GM21576 (cell line): ENCODE results near the gene SLC25A26.

Experiments used
- ATAC-seq: cut with Tn5 transposase; IDR thresholded peaks from one replicate; pipeline ENCODE4 v1.9.1; 2021; ENCODE audit warnings: mild to moderate bottlenecking, moderate library complexity; ENCODE audit not compliant: unreplicated experiment

Gene SLC25A26

GRCh38 chr3:66314455-66314854, 93.7 kb downstream of the SLC25A26 start:
- no peak for ATAC-seq

DNA sequence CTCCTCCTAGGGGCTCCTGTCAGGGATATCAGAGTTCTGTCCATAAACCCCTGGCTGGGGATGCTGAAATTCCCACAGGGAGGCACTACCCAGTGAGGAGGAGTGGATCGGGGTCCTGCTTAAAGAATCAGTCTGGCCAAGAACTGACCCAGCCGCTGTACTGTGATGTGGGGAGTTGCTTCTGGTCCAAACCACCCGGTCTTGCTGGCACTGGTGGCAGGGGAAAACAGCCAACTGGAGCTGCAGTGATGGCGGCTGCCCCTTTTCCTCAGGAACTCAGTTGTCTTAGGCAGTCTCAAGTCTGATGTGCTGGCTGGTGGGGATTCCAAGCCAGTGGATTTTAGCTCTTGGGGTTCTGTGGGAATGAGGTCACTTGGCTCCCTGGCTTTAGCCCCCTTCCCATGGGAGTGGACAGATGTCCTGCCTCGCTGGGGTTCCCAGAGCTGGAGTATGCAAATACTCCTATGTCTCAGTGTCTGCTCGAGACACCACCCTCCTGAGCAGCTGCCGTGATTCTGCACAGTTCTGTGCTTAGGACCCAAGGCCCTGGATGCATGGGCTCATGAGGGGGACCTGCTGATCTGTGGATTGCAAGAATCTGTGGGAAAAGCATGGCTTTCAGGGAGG, 97.1 kb downstream of the SLC25A26 start:
- no peak for ATAC-seq

GRCh38 chr3:66320390-66320789, 99.6 kb downstream of the SLC25A26 start:
- no peak for ATAC-seq

- no peak for ATAC-seq
Observed at GRCh38 chr3:66322436-66322835, 101.6 kb downstream of the SLC25A26 start.

DNA sequence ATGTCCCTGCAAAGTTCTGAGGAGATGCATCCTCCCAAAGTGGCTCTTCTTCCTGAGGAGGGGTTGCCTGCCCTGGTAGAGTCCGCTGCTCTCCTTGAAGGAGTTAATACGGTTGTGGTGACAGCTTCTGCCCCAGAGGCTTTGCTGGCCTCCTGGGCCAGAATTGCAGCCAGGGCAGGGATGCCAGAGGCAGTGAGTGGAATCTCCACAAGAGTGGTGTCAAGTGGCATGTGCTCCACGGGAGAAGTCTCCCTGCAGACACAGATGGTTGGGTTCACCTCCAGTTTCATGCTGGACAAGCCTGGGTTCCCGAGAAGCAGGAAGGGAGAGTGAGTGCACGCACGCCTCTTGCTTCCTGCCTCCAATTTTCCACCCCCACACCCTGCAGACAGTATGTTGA, 105.5 kb downstream of the SLC25A26 start:
- ATAC-seq, result no peak

- no peak for ATAC-seq
Observed at GRCh38 chr3:66335671-66336070, 114.9 kb downstream of the SLC25A26 start.

DNA sequence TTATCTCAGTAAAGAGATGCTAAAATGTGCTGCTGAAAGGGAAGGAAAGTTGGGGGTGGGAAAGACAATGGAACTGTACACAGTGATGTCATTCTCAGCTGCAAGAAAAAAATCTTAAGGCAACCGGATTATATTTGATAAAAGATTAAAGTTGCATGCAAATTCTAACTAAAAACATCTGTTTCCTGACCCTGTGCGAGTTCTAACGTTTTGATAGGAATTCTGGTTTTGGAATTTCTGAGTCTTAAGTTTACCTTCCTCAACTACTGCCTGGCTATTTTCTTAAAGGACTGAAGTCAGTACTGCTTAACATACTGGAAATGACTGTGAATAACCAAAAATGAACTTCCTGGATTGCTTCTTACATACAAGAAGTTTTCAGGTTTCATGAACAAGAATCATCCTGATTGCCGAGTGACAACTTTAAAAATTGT, 115.5 kb downstream of the SLC25A26 start:
- no peak for ATAC-seq

DNA sequence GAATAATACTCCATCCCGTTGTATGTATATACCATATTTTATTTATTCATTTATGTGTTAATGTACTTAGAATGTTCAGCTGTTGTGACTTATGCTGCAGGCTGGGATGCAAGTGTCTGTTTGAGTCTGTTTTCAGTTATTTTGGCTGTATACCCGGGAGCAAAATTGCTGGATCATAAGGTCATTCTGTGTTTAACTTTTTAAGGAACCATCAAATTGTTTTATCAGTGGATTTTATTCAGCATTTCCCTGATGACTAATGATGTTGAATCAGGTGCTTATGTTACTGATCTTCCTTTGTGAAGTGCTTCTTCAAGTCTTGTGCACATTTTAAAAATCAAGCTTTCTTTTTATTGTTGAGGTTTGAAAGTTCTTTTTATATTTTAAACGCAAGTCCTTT, 118.1 kb downstream of the SLC25A26 start:
- no peak for ATAC-seq

DNA sequence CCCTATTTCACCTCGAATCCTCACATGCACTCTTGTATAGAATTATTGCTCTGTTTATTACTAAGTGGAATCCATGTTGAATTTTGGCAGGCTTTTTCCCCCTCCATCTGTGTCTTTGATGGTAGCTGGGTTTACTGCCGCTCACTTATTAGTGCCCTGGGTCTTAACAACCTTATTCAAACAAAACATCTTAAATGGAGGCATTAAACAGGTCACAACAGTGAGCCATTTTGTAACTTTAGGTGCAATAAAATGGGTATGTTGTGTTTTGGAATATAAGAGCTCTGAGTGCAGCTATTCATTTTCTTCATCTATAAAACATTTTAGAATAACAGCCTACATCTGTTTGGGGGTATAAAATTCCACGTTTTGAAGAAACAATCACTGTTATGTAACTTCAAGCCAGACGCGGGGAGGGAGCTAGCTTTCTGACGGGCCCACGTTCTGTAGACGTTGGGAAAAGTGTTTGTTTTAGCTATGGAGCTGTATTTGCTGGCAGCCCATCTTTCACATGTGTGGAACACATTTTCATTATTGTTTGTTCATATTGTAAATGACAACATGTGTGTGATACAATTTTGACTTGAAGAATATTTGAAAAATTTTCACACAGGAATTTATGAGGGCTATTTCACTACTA, 122.0 kb downstream of the SLC25A26 start:
- no peak for ATAC-seq

- no peak for ATAC-seq
Observed at GRCh38 chr3:66344391-66344811, 123.6 kb downstream of the SLC25A26 start.

DNA sequence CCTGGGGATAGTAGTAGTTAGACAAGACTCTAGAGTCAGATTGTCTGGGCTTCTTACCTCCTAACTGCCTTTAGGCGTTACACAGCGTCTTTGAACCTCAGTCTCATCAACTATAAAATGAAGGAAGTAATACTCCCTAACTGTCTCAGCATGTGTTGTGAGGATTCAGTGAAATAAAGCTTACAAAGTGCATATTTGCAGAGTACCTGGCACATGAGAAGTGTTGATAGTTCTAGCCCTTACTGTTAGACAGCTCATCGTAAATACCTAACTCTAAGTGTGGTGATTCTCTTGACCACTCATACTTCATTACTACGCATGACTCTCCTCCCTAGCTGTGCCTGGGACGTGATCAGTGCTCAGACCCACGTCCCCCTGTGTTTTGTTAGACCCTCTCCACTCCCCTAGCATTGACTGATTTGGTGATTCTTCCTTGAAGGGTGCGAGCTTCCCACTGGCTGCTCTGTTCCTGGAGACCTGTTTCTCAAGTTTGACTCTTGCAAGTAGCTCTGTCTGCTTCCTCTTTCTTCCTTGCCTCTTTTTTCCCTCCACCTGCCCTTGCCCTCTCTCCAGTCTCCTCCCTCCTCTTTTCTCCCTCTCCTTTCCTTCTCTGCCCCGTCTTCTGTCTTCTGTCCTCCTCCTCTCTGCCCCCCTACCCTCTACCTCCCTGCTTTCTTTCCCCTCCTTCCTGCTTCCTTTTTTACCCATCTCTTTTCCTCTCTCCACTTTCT, 124.2 kb downstream of the SLC25A26 start:
- ATAC-seq, result no peak

DNA sequence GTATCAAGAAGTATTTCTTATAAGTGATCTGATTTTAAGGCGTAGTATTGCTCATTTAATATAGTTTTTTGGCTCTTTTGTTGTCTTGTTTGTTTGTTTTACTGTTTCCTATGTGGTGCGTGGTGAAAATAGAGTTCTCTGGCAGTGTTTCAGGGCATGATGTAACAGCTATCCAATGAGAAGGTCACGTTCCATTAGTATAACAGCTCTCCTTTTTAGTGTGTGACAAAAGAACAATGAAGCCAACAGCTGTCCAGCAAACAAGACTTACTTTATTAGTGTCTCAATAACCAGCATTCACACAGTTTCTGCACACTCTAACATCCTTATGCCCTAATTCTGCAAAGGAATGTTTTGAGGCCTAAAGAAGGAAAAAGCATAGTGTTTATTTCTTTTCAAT, 127.9 kb downstream of the SLC25A26 start:
- no peak for ATAC-seq

DNA sequence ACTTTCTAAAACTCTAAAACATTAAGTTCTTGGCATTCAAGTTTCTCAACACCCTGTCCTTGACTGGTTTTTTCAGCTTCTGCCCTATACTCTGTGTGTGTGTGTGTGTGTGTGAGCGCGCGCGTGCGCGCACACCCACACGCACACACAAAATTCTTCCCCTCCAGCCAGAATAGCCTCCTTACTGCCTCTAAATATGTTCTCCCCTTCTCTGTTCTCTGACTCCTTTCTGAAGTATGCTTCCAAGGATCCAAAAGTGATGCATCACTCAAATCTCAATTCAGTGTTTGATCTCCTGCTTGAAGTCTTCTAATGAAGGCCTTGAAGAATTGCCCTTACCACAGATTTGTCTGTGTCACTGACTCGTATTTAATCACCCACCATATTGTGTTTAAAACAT, 129.8 kb downstream of the SLC25A26 start:
- ATAC-seq, result no peak

DNA sequence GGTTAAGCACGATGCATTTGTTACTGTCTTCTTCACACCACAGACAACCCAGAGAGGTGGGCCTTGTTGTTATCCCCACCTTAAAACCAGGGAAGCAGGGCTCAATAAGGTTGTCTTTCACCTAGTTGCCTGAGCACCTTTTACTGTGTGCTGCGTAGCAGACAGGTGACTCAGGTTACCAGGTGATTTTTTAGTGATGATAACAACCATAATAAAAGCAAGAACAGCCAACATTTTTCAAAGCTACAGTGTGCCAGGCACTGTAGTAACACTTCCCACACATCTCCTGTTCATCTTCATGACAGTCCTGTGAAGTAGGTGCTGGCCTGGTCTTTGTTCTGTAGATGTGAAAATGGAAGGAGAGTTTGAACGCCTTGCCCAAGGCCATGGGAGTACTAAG, 132.2 kb downstream of the SLC25A26 start:
- no peak for ATAC-seq

GRCh38 chr3:66353530-66353929, 132.7 kb downstream of the SLC25A26 start:
- no peak for ATAC-seq

- ATAC-seq, result no peak
Observed at GRCh38 chr3:66354001-66354400, 133.2 kb downstream of the SLC25A26 start.

- ATAC-seq, result no peak
Observed at GRCh38 chr3:66355394-66355793, 134.6 kb downstream of the SLC25A26 start.

DNA sequence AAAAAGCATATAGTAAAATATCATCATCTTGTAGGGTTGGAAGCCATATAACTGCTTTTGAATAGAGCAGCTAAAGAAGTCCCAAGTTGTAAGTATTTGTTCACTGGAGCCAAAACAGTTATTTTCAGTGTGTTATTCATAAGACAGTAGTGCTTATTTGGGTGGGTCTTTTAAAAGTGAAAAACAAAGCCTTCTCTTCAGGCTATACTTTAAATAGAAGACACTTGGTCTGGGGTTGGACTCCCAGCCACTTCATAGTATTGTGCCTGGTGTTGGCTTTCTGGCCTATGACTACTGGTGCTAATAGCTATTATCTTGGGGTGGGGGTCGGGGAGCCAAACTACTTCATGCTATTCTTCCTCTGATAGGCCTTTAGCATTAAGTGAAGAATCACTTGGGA, 135.2 kb downstream of the SLC25A26 start:
- ATAC-seq, result no peak

GRCh38 chr3:66361356-66361755, 140.6 kb downstream of the SLC25A26 start:
- no peak for ATAC-seq

DNA sequence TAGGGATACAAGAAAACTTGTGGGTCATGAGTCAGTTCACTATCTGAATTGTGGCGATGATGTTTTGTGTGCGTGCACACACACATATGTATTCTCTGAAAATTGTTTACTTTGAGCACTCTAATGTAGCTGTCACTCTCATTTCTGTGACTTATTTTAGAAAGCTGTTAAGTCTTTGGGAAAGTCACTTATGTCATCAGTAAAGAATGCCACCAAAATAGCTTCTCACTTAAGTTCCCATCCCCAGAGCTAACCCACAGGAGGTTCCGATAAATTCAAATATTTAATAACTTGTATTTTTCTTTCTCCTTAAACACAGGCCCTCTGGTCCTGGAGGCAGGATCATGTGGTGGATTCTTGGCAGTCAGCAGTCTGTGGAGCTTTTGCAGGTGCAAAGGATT, 141.7 kb downstream of the SLC25A26 start:
- no peak for ATAC-seq

- no peak for ATAC-seq
Observed at GRCh38 chr3:66363148-66363547, 142.3 kb downstream of the SLC25A26 start.

DNA sequence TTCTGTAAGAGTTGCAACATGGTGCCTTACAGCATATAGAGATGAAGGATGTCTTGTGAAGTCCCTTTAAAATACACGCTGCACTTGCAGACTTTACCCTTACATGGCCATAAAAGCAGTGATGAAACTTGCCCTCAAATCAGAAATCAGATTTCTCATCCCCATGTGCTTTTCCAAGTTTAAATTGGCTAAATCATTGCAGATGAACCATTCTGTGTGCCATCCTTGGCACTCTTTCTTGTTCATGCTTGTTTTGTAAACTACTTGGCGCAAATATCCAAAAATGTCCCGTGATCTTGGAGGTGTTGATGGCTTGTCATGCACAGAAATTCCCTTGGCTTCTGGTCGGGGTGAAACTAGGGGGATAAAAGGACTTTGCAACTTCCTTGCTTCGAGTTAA, 144.3 kb downstream of the SLC25A26 start:
- no peak for ATAC-seq
